ENCODE results near the gene FBXO5.
"Not testable (repeated sequence)": the region's sequence is repeated elsewhere in the genome, so short reads cannot be mapped to it uniquely, and the experiment has no call there.

The FBXO5 gene

DNA sequence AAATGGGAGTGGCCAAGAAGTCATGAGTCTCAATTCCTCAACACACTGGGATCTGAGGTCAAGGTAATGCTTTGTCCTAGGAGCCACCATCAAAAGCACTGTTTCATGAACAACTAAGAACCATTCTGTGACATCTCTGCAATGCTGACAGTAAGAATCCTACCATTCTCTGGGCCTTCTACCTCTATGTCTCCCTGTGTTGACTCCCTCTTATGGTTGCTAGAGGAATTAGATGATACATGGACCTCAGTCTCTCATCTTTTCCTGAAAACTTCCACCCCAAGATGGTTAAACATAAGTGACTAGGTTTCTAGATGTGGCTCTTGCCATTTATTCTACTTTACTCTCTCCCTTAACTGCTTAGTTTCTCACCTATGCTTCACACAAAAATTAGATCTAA, 10.6 kb upstream of the FBXO5 start:
- DNase-seq (ENCODE audit: low read depth in 2 of 2): no peak

DNA sequence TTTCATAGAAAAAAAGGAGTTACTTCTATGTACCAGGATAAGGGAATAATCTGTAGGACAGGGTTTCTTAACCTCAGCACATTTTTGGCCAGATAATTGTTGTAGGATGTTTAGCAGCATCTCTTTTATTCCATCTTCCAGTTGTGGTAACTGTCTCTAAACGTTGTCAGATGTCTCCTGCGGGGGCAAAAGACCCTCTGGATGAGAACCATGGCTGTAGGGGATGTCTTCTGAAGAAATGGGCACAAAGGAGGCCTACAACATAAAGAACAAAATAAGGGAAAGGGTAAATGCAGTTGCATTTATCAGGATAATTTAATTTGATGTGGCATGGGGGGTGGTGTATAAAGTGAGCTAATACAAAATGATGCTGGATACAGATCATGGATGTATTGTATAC, 4.1 kb upstream of the FBXO5 start:
- no peak for DNase-seq (ENCODE audit: low read depth in 2 of 2)

DNA sequence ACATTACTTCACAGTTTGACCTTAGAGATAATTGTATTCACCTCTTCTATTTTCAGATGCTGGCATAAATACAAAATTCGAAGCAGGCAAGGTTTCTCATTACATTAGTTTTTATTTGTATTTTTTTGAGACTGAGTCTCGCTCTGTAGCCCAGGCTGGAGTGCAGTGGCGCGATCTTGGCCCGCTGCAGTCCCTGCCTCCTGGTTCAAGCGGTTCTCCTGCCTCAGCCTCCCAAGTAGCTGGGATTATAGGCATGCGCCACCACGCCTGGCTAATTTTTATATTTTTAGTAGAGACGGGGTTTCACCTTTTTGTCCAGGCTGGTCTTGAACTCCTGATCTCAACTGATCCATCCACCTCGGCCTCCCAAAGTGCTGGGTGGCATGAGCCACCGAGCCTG, 2.5 kb upstream of the FBXO5 start:
- not testable (repeated sequence) for DNase-seq (ENCODE audit: low read depth in 2 of 2)

DNA sequence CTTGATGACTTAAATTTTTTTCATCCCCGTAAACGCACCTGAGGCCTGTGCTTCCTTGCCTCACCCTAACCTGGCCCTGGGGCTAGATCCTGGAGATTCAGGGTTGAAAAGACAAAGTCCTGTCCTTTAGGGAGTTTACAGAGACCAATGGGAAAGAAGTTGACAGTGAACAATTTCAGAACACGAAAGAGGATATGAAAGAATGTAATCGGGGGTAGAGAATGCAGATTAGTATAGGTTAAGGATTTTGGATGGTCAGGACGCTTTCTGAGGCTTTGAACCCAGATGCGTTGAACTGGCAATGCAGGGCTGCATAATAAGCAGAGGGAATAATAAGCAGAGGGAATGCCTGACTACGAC, 1.7 kb upstream of the FBXO5 start:
- no peak for DNase-seq (ENCODE audit: low read depth in 2 of 2)

DNA sequence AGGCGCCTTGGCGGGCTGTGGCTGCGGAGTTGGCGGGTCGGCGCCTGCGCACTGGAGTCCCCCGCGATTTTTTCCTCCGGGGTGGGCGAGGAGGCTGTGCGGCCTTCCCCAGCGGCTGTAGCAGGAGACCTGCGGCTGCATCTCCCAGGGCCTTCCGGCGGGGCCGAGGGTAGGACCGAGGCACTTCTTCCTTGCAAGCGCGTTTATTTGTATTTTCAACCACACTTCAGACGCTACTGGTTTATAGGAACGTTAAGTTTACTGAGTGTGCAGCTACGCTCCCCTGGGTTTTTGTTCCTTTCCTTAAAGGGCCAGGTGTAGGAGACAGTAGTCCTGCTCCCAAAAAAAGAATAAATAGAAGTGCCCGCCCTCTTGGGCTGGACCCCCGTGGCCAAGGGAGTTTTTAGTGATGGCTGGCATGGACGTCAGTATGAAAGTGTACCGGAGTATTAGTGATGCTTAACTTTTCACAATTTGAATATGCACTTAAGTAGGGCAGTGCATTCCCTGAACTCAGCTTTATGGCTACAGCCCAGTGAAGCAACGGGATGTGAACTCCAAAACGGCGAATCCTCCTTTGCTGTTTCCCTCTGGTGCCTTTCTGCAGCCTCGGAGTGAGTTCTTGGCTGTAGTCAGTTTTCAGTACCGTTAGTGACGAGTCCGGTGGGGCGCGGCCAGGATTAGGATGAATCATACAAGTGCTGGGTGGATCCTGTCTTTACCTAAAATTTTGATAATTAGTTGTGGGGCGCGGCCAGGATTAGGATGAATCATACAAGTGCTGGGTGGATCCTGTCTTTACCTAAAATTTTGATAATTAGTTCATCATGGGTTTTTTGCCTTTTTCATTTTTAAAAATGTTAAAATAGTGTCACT, 1.0 kb upstream of the FBXO5 start:
- peak; percentile 31 to 35 for DNase-seq (ENCODE audit: low read depth in 2 of 2)

DNA sequence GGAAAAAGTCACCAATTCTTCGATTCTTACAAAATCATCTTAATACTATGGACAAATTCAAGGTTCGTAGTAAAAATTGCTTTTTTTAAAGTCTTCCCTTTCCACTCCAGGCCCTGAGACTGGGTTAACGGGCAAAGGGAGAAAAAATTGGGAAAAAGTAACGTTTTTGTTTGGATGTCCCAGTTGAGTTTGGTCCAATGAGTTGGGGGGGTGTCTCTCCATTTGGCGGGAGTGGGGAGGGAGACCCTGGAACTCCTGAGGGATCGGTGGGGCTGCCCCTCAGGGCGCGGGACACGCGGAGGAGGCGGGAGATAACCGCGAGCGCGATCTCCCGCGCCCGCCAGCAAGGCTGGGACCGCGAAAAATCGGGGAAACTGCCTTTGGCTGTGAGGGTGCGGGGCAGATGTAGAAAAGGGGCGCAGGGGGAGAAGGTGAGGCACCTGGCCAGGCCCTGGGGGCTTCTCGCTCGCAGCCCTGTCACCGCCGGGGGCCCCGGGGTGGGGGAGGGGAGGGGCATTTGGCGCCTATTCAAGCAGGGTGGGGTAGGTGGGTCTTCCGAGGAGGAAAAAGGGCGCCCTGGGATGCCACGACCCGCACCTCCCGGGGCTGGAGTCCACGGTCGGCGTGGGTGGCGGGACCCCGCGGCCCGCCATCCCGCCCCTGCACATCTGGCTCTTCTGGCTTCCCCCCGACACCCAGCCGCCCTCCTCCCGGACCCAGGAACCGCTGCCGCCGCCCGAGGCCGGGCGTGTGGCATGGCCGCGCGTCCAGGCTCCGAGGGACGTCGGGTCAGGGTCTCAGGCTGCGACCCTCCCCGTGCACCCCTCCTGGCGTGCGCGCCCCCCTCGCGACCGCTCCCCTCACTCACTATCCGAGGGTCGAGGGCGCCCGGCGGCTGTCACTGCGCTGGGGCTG, 595 bp downstream of the FBXO5 start:
- no peak for DNase-seq (ENCODE audit: low read depth in 2 of 2)

DNA sequence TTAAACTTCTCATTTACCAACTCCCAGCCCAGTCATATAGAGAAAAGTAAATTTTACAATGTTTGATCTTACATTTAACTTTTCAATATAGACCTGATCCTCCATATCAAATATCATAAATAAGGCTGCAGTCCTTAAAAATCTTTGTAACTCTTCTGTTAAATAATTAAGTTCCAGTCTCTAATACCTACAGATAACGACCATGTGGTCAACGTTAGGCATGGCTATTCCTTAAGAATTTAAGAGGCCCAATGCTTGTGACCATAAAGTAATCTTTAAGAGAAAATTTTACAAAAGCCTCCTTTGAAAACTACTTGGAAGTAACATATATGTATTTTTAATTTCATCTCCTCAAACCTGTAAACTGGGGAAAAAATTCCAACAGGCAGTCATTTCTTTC, 1.6 kb downstream of the FBXO5 start:
- DNase-seq (ENCODE audit: low read depth in 2 of 2): no peak

DNA sequence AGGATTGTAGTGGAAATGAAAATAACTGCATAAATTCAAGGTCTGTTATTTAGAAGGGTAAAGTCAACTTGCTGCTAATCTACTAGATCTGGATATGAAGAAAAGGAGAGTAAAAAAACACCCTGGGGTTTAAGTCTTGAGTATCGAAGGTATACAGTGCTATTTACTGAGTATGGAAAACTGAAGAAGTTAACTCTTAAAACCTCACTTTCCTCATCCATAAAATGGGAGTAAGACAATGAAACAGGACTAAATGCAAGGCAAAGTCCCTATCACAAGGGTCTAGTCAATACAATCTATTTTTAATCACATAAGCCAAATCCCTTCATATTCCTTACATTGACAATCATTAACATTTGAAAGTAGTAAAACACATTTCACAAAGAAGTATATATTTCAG, 2.2 kb downstream of the FBXO5 start:
- no peak for DNase-seq (ENCODE audit: low read depth in 2 of 2)

DNA sequence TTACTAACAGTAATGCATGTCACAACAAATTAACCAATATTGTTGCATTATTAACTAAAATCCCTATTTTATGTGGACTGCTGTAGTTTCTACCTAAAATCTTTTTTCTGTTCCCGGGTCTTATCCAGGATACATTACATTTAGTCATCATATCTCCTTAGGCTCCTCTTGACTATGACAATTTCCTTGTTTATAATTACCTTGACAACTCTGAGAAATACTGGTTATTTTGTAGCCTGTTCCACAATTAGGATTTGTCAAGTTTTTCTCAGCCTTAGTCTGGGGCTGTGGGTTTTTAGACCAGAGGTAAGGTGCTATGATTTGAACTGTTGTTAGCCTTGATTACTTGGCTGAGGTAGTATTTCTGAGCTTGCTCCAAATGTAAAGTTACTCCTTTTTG, 3.7 kb downstream of the FBXO5 start:
- no peak for DNase-seq (ENCODE audit: low read depth in 2 of 2)

DNA sequence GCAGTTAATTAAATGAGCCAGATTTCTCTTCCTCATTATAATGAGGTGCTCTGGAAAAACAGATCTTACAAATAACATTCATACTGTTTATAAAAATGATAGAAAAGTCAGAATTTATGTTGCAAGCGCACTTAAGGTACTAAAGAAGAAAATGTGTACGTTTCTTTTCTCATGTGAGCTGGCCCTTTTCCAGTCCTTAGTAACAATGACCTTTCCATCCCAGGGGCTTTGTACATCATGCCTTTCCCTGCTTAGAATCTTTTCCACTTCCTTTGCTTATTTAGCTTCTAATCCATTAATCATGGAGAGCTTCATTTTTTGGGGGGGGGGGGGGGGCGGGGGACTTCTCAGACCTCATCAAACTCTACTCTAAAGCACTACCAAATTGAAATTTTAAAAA, 4.8 kb downstream of the FBXO5 start:
- DNase-seq (ENCODE audit: low read depth in 2 of 2): no peak

DNA sequence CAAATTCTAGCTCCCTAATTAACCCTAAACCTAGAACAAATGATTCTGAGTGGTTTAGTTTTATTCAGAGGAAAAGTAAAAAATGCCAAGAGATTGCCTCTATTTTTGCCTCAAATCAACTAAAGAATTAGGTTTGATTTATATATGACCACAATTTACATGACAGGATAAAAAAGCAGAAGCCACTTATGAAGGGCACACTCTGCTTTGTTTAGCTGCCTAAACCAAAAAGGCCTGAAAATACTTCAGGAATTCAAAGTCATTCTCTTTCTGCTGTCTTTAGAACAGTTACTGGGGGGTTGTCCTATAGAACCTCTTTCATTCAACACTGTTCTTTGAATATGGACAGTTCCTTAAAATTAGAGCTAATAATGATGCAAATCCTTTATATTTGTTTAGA, 5.3 kb downstream of the FBXO5 start:
- DNase-seq (ENCODE audit: low read depth in 2 of 2): no peak

DNA sequence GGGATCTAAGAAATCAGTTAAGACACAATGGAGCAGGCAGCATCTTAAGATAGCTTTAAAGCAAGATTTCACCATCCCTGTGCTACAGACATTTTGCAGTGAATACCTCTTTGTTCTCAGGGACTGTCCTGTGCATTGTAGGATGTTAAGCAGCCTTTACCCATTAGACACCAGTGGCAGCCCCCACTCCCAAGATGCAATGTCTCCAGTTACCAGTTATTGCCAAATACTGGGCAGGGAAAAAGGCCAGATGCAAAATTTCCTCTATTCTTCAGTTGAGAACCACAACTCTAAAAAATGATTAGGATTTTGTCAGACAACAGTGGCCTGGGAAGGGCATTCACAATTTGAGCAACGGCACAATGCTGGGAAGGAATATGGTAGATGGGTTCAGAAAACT, 6.1 kb downstream of the FBXO5 start:
- no peak for DNase-seq (ENCODE audit: low read depth in 2 of 2)

DNA sequence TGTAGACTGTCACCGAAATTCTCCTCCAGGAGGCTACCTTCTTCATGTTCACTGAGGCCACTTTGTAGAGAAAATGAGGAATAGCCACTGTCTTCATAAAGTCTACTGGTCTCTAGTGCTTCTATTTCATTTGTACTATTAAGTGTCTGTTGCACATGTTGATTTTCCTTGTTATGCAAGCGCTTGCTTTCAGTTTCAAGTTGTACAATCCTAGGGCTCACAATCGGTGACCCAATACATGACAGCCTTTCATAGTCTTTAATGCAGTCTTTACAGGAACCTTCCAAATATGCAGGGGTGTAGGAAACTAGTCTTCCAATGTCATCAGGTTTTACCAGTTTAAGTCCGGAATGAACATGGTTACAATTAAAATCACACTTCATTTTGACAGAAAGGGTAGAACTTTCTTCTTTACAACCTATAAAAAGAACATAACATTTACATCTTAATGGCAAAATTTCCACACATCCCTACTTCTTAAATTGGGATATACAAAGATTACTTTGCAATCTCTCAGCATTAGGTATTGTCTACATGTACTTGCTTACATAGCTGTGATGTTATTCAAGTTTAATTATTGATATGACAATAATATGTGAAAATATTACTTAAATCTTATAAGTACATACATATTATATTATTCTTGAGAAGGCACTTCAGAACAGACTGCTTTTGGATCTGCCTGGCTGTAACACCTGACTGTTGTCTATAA, 7.5 kb downstream of the FBXO5 start:
- no peak for DNase-seq (ENCODE audit: low read depth in 2 of 2)

DNA sequence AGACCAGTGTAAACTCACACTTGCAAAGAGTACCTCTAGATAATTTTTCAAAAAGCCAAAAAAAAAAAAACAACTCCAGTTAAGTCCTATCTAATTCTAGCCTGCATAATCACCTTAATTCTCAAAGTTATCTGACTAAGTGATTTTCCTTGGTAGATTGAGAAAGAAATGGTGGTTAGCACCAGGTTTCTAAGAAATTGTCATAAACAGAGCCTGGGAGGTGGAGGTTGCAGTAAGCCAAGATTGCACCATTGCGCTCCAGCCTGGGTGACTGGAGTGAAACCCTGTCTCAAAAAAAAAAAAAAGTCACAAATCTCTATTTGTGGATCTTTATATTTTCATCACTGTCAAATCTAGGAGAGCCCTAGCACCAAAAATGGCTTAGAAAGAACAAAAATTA, 8.9 kb downstream of the FBXO5 start:
- DNase-seq (ENCODE audit: low read depth in 2 of 2): no peak

DNA sequence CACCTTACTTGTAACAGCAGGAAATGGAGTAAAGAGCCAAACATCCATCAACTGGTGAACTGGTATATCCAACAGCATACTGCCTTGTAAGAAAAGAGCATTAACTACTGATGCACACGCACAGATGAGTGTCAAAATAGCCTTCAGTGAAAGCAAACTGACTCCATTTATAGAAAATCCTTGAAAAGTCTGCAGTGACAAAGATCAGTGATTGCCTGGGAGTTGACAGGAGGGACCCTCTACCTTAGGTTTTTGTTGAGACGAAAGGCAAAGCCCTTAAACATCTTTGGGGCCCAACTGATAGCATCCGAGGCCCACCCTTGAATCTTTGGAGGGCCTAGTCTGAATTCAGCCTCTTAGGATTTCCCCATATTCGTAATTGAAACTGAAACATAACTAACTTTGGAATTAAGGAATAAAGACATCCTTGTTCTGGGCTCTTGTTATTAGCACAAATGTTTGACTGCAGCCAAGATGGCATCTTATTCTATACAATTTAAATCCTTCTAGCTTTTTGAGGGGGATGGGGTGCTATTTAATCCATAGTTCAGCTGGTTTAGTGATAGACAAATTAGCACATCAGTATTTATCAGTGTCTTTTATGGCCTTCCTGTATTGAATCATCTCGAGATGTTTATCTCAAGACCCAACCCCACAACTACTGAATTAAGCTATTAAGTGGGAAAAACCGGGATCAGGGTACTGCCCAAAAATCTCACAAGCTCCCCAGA, 13.0 kb downstream of the FBXO5 start:
- no peak for DNase-seq (ENCODE audit: low read depth in 2 of 2)

DNA sequence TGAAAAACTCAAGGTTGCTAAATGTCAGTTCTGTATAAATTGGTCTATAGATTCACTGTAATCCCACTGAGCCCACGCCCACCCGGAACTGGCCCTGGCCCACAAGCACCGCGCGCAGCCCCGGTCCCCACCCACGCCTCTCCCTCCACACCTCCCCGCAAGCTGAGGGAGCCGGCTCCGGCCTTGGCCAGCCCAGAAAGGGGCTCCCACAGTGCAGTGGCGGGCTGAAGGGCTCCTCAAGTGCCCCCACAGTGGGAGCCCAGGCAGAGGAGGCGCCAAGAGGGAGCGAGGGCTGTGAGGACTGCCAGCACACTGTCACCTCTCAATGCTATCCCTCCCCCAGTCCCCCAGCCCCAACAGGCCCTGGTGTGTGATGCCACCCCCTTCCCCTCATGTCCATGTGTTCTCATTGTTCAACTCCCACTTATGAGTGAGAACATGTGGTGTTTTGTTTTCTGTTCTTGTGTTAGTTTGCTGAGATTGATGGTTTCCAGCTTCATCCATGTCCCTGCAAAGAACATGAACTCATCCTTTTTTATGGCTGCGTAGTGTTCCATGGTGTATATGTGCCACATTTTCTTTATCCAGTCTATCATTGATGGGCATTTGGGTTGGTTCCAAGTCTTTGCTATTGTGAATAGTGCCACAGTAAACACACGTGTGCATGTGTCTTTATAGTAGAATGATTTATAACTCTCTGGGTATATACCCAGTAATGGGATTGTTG, 16.5 kb downstream of the FBXO5 start:
- DNase-seq (ENCODE audit: low read depth in 2 of 2): not testable (repeated sequence)

DNA sequence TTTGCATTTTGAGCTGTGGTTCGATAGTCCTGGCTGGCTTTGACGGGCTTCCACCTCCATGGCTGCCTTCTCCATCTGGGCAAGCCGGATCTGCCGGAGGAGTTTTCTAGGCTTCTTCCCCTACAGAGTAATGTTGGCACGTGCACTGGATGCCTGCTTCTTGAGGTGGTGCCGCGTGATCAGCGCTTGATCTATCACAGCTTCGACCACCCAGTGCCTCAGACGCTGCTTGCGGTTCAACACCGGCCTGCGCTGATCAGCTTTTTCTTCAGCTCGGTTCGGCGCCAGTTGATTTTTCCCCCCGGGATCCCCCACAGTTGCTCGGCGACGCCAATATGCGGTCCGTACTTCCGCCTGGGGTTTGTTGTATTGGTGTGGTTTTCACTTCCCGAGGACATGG, 23.5 kb downstream of the FBXO5 start:
- DNase-seq (ENCODE audit: low read depth in 2 of 2): no peak

DNA sequence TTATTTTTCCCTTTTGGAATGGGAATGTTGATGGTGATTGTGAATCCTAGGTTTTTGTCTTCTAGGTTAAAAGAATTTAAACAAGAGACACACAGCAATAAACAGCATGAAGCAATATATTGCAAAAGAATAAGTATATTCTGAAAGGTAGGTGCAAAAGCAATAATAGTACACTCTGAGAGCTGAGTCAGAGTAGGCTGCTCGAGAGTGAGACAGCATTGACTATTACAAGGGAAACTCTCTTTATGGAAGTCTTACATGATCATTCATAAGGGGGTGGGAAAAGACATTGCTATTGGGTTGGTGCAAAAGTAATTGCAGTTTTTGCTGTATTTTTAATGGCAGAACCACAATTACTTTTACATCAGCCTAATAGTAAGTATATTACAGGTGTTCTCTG, 25.0 kb downstream of the FBXO5 start:
- DNase-seq (ENCODE audit: low read depth in 2 of 2): no peak

DNA sequence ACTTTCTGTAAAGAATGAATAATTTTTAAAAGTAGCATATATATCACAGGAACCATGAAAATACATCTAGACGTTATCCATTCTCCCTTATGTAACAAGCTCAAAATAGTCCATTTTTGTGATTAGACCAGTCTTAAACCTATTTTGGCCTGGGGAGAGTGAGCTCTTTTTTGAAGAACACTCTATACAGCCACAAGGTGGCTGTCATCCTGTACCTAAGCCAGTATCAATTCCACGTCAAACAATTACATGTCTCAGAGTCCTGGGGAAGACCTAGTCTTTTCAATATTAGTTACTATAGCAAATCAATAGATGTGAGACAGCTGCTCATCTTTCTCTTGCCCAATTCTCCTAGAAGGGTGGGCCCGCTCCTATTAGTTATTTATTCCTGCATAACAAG, 28.4 kb downstream of the FBXO5 start:
- no peak for DNase-seq (ENCODE audit: low read depth in 2 of 2)

DNA sequence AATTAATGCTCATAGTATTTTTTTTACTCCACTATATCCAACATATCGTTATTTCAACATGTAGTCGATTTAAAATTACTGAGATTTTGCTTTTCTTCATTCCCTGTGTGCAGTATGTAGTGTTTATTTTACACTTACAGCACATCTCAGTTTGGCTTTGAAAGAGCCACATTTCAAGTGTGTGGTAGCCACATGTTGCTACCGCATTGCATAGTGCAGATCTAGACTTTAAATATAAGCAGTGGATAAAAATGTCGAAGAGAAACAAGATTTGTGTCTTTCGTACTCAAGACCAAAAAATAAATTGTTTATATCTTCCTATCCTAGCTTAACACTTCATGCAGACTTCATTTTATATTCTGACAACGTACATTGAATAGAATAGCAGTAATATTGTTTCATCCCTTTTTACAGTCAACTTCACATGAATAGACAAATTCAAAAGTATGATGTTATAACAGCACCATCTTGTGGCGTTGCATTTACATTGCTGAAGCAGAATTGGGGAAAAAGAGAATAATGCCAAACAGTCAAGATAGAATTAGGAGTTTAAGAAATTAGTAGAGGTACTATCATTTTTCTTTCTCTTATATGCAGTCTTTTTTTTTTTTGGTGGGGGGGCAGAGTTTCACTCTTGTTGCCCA, 29.9 kb downstream of the FBXO5 start:
- peak in 1 of 2 experiments; percentile 12 for DNase-seq (ENCODE audit: low read depth in 2 of 2)

DNA sequence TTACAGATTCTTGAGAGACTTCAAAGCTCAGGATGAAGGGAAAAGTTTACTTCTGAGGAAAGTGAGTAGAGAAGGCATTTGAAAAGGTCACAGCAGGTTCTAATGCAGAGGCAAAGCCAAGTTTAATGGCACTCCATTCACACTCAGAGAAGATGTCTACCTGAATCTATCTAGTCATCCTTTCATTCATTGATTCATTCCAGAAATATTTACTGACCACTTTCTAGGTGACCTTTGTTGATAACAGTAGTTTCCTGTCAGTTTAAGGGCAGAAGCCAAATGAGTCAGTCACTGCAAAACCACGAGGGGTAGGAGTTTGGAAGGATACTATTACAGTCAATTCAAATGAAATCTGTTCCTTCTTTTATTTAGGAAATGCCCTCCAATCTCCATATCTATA, 30.8 kb downstream of the FBXO5 start:
- DNase-seq (ENCODE audit: low read depth in 2 of 2): no peak

Measured in fibroblast of skin of left biceps (primary cell).